ENCODE results near the gene ACYP1. TPM values are rescaled to one million over a fixed set of nuclear protein-coding genes. Genes with fewer than 3 reads are reported as not detected.

ACYP1 gene
- total and polyA plus RNA-seq, 2 of the 13 experiments (the other 11 are each of a cell fraction or from before 2014, with no cell fraction given), result 9.7 to 22.4 TPM

DNA sequence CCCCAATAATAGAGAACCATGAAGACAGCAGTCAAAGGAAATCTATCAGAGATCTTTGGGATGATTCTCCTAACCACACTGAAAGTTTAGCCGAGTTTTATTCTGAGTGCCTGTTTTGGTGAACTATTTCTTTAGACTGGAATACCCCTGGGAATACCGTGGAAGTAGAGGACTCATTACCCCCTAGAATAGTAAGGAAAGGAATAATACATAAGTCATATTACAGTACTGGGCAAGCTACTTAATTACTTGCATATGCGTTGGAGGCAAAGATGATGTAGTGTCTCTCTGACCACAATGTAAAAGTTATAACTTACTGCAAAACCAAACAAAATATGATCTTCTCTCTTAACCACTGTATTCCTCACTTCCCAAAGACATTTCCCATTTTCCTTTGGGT, 31.1 kb upstream of the ACYP1 start (continued):
- no peak for TF ChIP-seq SKIL (CRISPR knock-in tag; IDR thresholded peaks at IDR 0.05; ENCODE audit: borderline replicate concordance)

GRCh38 chr14:75092698-75093097, 28.9 kb upstream of the ACYP1 start:
- no peaks in the 10 kb centered on the region for H3K4me1 ChIP-seq (ENCODE audit: insufficient read depth, low read length)
- no peaks in the 10 kb centered on the region for H4K20me1 ChIP-seq (ENCODE audit: insufficient read depth, low read length)
- ChIA-PET POLR2A (no interaction called here), CTCF (ENCODE audit: low intra/inter-chr PET ratio, low total read pairs) (no interaction called here)
- intact Hi-C loops (cut with micrococcal nuclease; ENCODE audit: unreplicated experiment), result no loop called here
- in situ Hi-C loops (cut with HindIII; ENCODE audit: extremely low pct_ligation_motif_present, low pct_unique_long_range_greater_than_20kb), result loop anchor here (5.0 kb wide), 1 partner anchor 180 kb away; no protein-coding TSS in a partner anchor
- no peak overlapping the region for H2AFZ ChIP-seq (ENCODE audit: low read length)
- no TSS peak for BruUV-seq (replicated peaks)
- no peak overlapping the region for H3K4me2 ChIP-seq (ENCODE audit: low read depth, low read length)
- no peaks in the 10 kb centered on the region for H3K79me2 ChIP-seq (ENCODE audit: insufficient read depth, low read length)
- H3K9me3 ChIP-seq (ENCODE audit: low read length), result no peaks in the 10 kb centered on the region
- no peak overlapping the region for H3K4me3 ChIP-seq (replicated peaks in 1 of 3; ENCODE audit: insufficient read depth in 1 of 3, low read depth in 2 of 3, low read length in 3 of 3)
- WGBS (ENCODE audit: low lambda C conversion rate), result 98% methylated on average over 2 of the region's 2 CpGs
- no peaks in the 10 kb centered on the region for H3K27me3 ChIP-seq (ENCODE audit: control insufficient read depth in 1 of 2, insufficient read depth in 2 of 2, low read length in 2 of 2)
- H3K27ac ChIP-seq (ENCODE audit: extremely low read length, insufficient read depth, low read length), result no peak overlapping the region
- FAIRE-seq (no peak), ATAC-seq (no peak), DNase-seq (ENCODE audit: low spot score) (no peak)
- no peak overlapping the region for H3K9ac ChIP-seq (ENCODE audit: insufficient read depth, low read depth, low read length)
- peaks cover 13 to 52% of the 10 kb centered on the region in 2 experiments for H3K36me3 ChIP-seq (replicated peaks in 1 of 2; ENCODE audit: control insufficient read depth in 1 of 2, insufficient read depth in 2 of 2, low read length in 2 of 2)
- TF ChIP-seq PAX8 (CRISPR knock-in tag; IDR thresholded peaks at IDR 0.05; ENCODE audit: borderline replicate concordance), result no peak
- no peak for TF ChIP-seq ZNF670 (CRISPR knock-in tag; IDR thresholded peaks at IDR 0.05; ENCODE audit: borderline replicate concordance)
- no peak for TF ChIP-seq ZNF577 (CRISPR knock-in tag; IDR thresholded peaks at IDR 0.05; ENCODE audit: borderline replicate concordance, low read depth)
- no peak for TF ChIP-seq TEAD3 (CRISPR knock-in tag; optimal IDR thresholded peaks at IDR 0.05; ENCODE audit: borderline replicate concordance)
- TF ChIP-seq ZNF101 (CRISPR knock-in tag; IDR thresholded peaks at IDR 0.05; ENCODE audit: borderline replicate concordance, low read depth), result no peak

All from HepG2 (cell line).